Measurements from ENCODE around the gene AGPAT3.

The AGPAT3 gene

DNA sequence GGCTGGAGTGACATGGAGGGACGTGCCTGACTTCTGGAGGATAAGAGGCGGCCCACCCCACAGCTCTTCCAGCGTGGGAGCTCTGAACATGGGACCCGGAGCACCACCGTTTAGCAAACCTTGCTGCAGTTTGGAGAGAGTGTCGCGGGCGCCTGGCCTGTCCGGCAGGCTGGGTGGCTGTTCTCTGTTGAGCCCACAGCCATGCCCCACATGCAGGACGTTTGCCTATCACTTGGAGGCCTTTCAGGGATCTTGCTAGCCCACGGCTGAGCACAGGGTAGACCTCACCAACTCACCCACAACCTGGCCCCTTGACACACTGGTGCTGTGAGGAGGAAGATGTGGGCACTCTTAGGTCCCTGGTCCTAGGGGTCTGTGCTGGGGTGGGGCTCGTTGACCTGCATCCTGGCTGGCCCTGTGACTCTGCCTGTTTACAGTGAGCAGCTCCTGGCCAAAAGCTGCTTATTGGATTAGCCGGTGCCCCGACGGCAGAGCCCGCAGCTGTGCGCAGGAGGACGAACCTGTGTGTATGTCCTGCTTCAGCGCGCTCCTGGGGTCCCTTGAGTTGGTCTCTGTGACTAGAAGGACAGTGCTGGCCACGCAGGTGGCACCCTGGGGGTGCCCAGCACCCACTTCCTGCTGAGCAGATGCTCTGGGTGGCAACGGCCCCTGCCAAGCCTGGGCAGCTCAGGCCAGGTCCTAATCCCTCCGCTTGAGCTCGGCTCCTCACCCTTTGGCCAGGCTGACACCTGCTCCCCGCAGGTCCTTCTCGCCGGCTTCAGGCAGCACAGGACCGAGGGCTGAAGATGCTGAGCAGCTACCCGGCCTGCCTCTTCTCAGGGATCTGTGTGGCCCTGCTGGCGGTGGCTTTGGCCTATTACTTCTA, 74.7 kb downstream of the AGPAT3 start:
- DNase-seq: no peak

DNA sequence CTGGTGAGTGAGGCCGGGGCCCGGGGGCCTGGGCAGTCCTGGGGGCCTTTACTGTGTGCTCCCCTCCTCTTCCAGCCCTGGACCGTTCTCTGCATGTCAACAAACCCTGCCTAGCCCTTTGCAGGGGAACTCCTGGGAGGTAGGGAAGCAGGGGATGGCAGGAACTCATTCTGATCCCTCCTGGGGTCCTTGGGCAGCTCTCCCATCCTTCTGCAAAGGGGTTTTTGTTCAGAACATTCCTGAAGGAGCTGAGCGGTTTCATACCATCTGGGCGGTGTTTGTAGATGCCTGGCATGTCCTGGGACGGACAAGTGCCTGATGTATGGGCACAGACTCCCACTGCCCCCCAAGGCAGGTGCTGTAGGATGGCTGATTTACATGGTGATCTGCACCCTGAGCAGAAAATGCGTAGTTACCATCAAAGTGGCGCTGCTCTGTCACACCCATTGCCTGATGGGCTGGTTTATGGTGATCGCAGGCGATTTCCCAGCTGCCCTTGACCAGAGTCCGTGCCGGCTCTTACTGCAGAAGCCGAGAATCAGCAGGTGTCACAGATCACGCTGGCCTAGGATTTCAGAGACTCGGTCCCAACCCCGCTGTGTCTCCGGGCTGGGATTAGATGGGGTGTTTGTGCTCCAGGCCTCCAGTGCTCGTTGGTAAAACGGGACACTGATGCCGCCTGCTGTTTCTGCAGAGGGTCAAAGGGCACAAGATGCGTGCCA, 75.5 kb downstream of the AGPAT3 start:
- no peak for DNase-seq

DNA sequence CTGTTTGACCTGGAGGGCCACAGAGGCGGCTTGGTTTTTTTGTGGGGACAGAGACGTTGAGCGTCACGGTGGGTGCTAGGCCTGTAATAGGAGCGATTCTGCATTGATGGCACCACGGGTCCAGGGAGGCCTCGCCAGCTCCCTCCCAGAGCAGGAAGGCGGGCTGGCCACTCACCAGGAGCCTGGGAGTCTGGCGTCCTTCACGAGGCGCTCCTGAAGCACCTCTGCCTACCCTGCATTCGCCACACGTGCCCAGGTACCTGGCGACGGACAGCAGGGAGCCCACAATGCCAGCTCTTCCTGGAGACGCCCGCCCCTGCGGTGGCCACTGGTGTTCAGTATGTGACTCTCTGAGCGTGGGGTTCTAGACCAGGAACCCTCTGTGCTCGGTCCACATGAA, 77.2 kb downstream of the AGPAT3 start:
- DNase-seq: no peak

DNA sequence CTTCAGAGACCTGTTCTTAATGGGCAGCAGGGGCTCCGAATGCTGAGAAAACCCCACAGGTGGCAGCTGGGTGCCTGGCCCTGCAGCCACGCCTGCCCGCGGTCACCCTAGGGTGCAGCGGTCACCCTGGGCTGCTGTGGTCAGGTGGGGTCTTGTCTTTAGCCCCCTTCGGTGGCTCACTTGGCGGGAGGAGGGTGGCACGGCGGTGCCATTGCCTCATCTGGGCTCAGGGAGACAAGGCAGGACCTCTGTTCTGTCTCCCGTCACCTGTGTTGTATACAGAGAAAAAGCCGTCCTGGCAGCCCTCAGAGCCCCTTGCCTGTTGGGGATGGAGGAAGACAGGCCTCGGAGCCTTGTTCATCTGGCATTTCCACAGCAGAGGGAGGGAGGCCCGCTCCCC, 77.6 kb downstream of the AGPAT3 start:
- no peak for DNase-seq

DNA sequence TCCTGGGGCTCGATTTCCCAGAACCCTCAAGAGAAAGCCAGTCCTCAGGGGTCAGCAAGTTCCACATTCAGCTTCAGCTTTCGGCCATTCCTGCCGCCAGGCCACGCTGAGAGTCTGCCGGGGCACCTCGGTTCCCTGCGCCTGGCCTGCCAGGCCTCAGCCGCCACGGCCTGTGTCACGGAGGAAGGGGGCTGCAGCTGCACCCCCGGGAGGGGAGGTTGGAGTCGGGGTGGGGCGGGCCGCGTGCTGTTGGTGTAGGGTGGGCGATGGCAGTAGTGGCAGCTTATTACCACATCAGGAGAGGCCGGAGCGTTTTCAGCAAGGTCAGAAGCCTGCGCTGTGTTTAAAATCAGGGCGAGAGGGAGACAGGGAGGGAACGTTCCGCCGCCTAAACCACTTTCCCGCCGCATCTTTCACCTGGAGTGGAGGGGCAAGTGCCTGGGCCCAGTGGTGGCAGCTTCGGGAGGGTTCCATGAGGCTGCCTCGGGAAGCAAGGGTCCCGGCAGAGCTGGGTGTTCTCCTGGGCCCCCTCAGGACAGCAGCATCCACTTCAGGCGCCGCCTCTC, 78.6 kb downstream of the AGPAT3 start:
- DNase-seq: no peak

DNA sequence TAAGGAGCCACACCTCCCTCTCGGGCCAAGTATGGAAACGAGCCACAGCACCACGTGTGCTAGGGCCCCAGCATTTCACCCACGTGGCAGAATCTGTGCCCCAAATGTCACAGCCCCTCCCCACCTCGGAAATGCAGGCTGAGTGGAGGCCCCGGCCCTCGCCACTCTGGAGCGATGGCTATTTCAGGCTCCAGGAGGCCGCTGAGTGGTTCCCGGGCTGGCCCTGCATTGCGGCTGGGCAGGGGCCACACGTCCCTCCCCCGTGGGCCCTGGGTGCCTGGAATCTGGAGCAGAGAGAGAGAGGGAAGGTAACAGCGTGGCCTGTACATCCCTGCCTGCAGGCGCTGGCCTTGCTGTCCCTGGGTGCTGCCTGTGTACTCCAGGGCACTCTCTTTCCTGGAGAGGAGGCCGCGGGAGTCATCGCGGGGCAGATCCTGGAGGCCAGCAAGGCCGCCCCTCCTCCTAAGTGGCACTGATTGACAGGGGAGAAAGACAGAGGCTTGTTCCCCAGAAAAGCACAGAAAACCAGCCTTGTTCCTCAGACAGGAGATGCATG, 79.1 kb downstream of the AGPAT3 start:
- no peak for DNase-seq

DNA sequence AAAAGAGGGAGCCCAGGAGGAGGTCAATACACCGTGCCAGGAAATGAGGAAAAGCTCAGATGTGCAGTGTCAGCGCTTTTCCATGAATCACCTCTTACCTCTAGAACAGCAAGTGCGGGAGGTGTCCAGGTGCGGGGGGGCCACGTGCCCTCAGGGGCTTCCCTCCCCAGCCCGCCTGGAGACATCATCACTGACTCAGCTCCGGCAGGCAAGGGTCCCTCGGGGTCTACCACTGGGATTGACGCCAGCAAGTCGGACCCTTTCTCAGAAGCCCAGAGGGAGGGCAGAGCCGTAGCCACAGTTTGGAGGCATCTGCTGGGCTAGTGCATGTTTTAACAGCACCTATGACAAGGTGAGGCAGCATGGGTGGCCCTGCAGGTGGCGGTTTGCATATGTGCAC, 79.7 kb downstream of the AGPAT3 start:
- no peak for DNase-seq

DNA sequence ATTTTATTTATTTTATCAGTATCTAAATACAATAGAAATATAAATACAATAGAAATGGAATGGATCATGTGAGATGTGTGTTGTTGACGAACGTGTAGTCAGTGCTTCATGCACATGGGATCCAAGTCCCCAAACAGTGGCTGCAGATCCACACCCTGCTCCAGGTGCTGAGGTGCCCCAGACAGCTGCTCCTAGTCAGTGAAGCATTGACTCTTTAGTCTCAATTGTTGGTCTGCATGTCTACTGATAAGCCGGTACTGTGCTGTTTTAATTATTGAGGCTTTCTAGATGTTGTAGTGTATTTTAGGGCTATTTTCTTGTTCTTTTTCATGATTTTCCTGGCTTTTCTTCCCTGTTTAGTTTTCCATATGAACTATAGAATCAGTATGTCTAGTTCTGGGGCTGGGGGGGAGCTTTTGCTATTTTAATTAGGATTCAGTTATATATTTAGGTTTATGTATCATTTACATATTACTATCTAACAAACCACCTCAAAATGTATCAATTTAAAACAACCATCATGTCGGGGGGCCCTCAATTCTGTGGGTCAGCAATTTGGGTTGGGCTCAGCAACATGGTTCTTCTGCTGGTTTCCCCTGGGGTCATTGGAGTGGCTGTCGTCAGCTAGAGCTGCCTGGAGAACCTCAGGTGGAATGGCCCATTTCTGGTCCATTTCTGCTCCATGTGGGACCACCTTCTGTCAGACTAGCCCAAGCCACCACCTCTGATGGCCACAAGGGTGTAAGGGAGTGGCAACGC, 83.9 kb downstream of the AGPAT3 start:
- no peak for DNase-seq

DNA sequence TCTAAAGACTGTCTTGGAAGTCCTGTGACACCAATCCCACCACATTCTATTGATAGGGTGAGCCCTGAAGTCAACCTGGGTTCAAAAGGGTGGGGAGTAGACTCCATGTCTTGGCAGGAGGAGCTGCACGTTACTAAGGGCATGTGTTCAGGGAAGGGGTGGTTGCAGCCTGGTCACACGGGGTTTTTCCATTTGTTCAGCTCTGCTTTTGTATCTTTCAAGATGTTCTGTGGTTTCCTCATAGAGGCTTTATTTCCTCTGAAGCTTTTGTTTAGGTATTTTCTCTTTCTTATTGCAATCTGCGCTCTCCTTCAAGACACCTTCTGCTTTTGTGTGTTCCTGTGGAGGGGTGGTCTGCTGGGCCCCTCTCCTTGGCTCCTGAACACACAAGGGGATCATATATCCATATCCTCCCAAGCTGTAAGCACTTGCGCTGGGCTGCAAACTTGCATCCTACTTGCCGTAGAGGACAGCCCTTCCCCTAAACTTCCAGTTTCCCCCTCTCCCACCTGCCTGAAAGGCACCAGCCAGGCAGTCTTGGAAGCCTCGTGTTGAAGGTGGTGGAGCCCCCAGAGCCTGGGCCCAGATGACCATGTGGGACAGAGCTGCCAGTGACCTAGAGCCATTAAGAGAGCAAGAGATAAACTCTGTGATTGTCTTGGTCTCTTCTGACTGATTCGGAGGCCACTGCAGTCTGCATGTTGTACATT, 84.6 kb downstream of the AGPAT3 start:
- no peak for DNase-seq

DNA sequence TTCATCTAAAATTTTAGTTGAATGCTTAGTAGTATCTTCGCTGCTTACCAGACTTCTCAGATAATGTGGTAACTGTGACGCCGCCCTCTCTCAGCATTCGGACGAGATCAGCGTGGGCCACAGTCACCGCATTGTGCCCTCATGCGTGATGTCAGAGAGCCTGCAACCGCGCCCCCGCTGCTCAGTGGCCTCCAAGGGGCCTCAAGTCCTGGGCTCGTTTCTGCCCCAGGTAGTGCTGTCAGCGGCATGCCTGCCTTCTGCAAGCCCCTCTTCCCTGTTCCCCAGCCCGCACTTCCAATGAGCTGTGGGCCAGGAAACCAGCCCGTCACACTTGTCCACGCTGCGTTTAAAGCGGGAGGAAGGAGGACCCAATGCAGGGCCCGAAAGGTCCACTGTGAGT, 85.5 kb downstream of the AGPAT3 start:
- no peak for DNase-seq

DNA sequence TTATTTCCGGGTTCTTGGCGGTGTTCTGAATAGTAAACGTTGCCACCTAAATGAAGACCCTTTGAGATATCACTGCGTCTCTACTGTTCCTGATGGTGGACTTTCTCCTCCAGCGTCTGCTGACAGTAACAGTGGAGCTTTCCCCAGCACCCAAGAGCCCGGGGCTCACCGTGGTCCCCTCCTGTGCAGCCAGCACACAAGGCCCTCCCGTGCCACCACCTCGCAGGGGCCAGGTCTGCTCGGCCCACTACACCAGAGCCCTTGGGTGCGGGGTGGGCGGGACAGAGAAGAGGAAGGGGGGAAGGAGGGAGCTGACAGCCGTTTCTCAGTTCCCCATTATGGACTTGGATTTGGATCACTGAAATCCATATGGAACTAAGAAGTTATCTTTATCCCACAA, 85.9 kb downstream of the AGPAT3 start:
- no peak for DNase-seq

DNA sequence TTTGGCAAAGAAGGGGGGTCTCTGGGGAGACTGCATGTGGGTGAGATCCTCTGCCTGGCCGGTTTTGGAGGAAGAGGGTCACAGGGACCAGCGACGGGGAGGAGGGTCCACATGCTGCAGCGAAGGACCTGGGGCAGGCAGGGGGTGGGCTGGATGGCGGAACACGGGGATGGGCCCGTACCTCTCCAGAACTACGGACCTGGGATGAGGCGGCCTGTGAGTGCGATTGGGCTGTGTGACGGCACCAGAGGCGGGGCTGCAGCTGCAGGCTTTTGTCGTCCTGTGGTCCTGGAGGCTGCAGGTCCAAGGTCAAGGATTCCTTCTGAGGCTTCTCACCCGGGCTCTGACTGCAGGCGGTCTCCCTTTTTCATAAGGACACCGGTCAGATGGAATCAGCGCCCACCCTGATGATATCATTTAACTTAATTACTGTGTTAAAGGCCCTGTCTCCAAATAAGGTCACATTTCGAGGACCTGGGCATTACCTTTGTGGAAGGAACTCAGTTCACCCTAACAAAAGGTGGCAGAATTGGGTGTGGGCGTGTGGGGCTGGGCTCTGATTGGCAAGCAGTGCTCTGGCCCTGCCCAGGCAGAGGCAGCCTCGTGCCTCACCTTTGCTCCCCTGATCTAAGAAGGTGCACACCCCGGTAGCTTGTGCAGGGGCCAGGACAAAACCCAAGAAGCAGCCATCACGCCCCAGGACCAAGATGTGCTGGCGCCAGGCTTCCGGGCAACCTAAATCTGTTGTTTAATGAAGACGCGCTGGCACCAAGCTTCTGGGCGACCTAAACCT, 87.1 kb downstream of the AGPAT3 start:
- DNase-seq: no peak

DNA sequence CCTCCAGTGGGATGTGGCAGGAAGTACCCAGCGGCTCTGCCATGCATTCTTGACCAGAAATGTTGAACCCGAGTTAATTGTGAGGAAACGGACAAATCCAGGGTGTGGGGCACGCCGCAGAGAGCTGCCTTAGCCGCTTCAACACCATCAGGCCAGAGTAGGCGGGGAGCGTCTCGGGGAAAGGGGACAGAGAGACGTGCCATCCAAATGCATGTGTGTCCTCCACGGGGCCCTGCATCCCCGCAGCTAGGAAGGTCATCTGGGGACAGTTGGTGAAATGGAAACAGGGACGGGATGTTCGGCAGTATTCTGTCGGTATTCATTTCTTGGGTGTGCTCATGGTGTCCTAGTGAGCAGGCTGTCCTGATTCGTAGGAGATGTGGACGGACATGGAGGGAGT, 88.0 kb downstream of the AGPAT3 start:
- no peak for DNase-seq

DNA sequence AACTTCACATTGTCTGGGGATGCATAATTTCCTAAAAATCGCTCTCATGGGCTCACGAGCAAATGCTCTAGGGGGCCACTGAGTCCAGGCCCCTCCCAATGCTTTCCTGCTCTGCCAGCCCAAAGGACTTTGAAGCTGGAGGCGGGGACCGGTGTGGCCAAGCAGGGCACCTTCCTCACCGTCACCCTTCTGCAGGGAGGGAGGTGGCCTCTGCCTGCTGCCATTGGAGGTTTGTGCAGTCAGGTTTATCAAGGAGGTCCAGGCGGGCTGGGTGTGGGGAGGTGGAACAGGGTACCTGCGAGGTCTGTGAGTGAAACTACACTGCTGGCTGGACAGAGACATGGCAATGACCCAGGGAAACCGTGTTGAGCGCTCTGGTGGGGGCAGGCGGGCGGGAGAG, 89.0 kb downstream of the AGPAT3 start:
- no peak for DNase-seq

DNA sequence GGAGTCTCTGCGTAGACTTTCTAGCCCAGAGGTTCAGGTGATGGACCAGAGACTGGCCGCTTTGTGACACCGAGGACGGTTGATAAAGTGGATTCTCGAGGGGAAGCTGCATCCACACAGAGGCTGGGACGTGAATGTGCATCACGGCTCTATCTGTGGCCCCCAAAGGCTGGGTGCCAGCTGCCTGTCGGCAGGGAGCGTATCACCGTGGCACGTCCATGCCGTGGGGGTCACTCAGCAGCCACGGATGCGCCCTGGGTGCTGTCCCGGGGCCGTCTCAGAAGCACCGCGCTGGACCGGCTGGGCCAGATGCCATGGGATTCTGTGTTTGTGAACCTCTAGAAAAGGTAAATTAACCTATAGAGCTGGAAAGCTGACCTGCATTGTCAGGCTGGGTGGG, 89.9 kb downstream of the AGPAT3 start:
- DNase-seq: no peak

DNA sequence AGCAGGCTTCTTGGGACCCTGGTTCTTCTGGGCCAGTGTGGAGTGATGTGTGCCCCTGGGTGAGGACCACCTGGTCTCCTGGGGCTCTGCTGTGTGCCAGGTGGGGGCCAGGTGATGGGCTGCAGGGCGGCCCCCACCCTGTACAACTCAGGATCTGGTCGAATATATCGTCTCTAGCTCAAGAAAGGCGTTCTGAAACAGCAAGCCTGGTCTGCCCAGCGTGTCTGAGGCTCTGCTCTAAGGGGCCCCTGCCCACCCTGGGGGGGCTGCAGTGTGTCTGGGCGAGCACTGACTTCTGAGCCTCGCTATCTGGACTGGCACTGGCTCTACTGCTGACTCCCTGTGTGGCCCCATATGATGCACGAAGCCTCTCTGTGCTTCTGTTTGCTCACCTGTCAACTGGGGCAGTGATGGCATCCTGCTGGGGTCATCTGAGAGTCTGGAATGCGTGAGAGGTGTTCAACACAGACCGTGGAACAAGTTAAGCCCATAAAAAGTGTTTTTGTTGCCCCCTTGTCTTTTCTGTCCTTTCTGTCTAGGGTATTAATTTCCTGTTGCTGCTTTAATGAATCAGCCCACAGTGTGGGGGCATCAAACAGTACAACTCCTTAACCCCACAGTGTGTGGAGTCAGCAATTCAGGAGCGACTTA, 91.1 kb downstream of the AGPAT3 start:
- DNase-seq: no peak

DNA sequence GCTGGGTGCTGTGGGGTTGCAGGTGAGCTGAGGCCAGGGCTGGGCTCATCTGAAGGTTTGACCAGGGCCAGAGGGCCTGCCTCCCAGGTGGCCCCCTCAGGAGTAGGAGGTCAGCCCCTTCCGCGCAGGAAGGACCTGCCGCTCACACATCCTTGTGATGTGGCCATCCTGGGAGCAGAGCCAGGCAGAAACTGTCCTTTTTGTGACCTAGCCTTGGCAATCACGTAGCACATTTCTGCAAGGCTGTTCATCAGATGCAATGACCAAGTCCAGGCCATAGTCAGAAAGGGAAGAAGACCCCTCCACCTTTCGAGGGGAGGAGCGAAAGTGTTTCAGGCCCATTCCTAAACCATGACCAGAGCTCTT, 91.6 kb downstream of the AGPAT3 start:
- no peak for DNase-seq

DNA sequence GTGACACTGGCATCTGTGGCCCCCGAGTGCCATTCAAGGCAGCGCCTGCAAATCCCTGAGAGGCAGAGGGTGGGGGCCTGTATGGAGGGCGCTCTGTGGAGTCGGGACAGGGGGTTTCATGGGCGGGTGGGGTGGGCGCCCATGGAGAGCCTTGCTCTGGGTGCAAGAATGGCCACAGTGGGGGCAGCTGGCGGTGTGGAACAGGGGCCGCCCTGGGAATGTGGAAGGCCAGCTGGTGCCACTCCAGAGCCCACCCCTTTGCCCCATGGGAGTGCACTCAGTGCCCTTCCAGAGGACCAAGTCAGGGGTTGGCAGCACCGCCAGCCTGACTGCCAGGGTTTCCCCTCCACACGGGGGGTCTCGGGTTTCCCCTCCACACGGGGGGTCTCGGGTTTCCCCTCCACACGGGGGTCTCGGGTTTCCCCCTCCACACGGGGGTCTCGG, 92.1 kb downstream of the AGPAT3 start:
- DNase-seq: no peak

DNA sequence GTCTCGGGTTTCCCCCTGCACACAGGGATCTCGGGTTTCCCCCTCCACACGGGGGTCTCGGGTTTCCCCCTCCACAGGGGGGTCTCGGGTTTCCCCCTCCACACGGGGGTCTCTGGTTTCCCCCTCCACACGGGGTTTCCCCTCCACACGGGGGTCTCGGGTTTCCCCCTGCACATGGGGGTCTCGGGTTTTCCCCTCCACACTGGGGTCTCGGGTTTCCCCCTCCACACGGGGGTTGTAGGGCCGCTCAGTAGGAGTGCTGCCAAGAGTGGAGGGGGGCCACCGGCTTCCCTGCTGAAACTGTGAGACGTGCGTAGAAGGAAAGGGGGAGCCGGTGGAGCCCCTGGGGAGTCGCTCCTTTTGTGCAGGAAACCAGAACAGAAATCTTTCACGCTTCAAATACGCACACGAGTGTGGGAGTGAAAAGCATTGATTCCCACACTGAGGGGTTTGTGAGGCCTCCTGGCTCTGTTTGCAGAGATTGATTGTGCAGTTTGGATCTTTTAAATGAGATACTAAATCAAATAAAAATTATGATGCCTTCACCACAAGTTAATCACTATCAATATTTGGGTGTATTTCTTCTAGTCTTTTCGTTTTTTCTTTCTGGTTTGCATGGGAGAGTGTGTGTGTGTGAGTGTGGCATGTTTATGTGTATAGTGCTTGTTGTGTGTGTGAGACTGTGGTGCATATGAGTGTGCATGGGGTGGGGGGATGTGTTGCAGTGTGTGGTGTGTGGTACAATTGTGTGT, 92.8 kb downstream of the AGPAT3 start:
- no peak for DNase-seq

All from CD4-positive, alpha-beta T cell treated with Interleukin-21 for 1 hour (primary cell).